ENCODE measurements around the gene FGF9.

FGF9 gene

GRCh38 chr13:21707586-21707985 lies 36.7 kb downstream of the FGF9 start:
- no peak overlapping the region for H3K27ac ChIP-seq (ENCODE audit: low read depth in 2 of 2, low read length in 2 of 2)
- no peaks in the 10 kb centered on the region for H3K9me3 ChIP-seq (ENCODE audit: control insufficient read depth in 2 of 2, low read length in 2 of 2)
- no peaks in the 10 kb centered on the region for H3K27me3 ChIP-seq (ENCODE audit: control insufficient read depth in 2 of 2, insufficient read depth in 2 of 2, low read length in 2 of 2)
- no peaks in the 10 kb centered on the region for H3K4me1 ChIP-seq (ENCODE audit: control insufficient read depth in 2 of 2, insufficient read depth in 2 of 2, low read length in 2 of 2)
- H3K9ac ChIP-seq (ENCODE audit: low read depth in 1 of 2, low read length in 2 of 2), result no peak overlapping the region
- no peak overlapping the region for H3K4me3 ChIP-seq (ENCODE audit: low read length in 2 of 2)
- H3K36me3 ChIP-seq (ENCODE audit: control insufficient read depth in 2 of 2, insufficient read depth in 2 of 2, low read length in 2 of 2), result no peaks in the 10 kb centered on the region

- H3K27ac ChIP-seq (ENCODE audit: low read depth in 2 of 2, low read length in 2 of 2), result no peak overlapping the region
- H3K9me3 ChIP-seq (ENCODE audit: control insufficient read depth in 2 of 2, low read length in 2 of 2), result no peaks in the 10 kb centered on the region
- no peaks in the 10 kb centered on the region for H3K4me1 ChIP-seq (ENCODE audit: control insufficient read depth in 2 of 2, insufficient read depth in 2 of 2, low read length in 2 of 2)
- no peak overlapping the region for H3K9ac ChIP-seq (ENCODE audit: low read depth in 1 of 2, low read length in 2 of 2)
- no peaks in the 10 kb centered on the region for H3K36me3 ChIP-seq (ENCODE audit: control insufficient read depth in 2 of 2, insufficient read depth in 2 of 2, low read length in 2 of 2)
- no peak overlapping the region for H3K4me3 ChIP-seq (ENCODE audit: low read length in 2 of 2)
- H3K27me3 ChIP-seq (ENCODE audit: control insufficient read depth in 2 of 2, insufficient read depth in 2 of 2, low read length in 2 of 2), result no peaks in the 10 kb centered on the region
These were observed 38.8 kb downstream of the FGF9 start for GRCh38 chr13:21709697-21710096.

GRCh38 chr13:21710163-21710562 lies 39.3 kb downstream of the FGF9 start:
- Histone ChIP-seq H3K4me1 (ENCODE audit: control insufficient read depth in 2 of 2, insufficient read depth in 2 of 2, low read length in 2 of 2) (no peaks in the 10 kb centered on the region), H3K36me3 (ENCODE audit: control insufficient read depth in 2 of 2, insufficient read depth in 2 of 2, low read length in 2 of 2) (no peaks in the 10 kb centered on the region), H3K9me3 (ENCODE audit: control insufficient read depth in 2 of 2, low read length in 2 of 2) (no peaks in the 10 kb centered on the region), H3K9ac (ENCODE audit: low read depth in 1 of 2, low read length in 2 of 2) (no peak overlapping the region), H3K27ac (ENCODE audit: low read depth in 2 of 2, low read length in 2 of 2) (no peak overlapping the region), H3K4me3 (ENCODE audit: low read length in 2 of 2) (no peak overlapping the region), H3K27me3 (ENCODE audit: control insufficient read depth in 2 of 2, insufficient read depth in 2 of 2, low read length in 2 of 2) (no peaks in the 10 kb centered on the region)

- Histone ChIP-seq H3K9ac (ENCODE audit: low read depth in 1 of 2, low read length in 2 of 2) (no peak overlapping the region), H3K27me3 (ENCODE audit: control insufficient read depth in 2 of 2, insufficient read depth in 2 of 2, low read length in 2 of 2) (no peaks in the 10 kb centered on the region), H3K4me1 (ENCODE audit: control insufficient read depth in 2 of 2, insufficient read depth in 2 of 2, low read length in 2 of 2) (no peaks in the 10 kb centered on the region), H3K27ac (ENCODE audit: low read depth in 2 of 2, low read length in 2 of 2) (no peak overlapping the region), H3K9me3 (ENCODE audit: control insufficient read depth in 2 of 2, low read length in 2 of 2) (no peaks in the 10 kb centered on the region), H3K36me3 (ENCODE audit: control insufficient read depth in 2 of 2, insufficient read depth in 2 of 2, low read length in 2 of 2) (no peaks in the 10 kb centered on the region), H3K4me3 (ENCODE audit: low read length in 2 of 2) (no peak overlapping the region)
These were observed 46.9 kb downstream of the FGF9 start for GRCh38 chr13:21717817-21718216.

GRCh38 chr13:21719463-21719862 lies 48.6 kb downstream of the FGF9 start:
- H3K9me3 ChIP-seq (ENCODE audit: control insufficient read depth in 2 of 2, low read length in 2 of 2), result no peaks in the 10 kb centered on the region
- H3K4me3 ChIP-seq (ENCODE audit: low read length in 2 of 2), result no peak overlapping the region
- no peaks in the 10 kb centered on the region for H3K36me3 ChIP-seq (ENCODE audit: control insufficient read depth in 2 of 2, insufficient read depth in 2 of 2, low read length in 2 of 2)
- no peak overlapping the region for H3K27ac ChIP-seq (ENCODE audit: low read depth in 2 of 2, low read length in 2 of 2)
- H3K27me3 ChIP-seq (ENCODE audit: control insufficient read depth in 2 of 2, insufficient read depth in 2 of 2, low read length in 2 of 2), result no peaks in the 10 kb centered on the region
- H3K9ac ChIP-seq (ENCODE audit: low read depth in 1 of 2, low read length in 2 of 2), result no peak overlapping the region
- H3K4me1 ChIP-seq (ENCODE audit: control insufficient read depth in 2 of 2, insufficient read depth in 2 of 2, low read length in 2 of 2), result no peaks in the 10 kb centered on the region

- H3K36me3 ChIP-seq (ENCODE audit: control insufficient read depth in 2 of 2, insufficient read depth in 2 of 2, low read length in 2 of 2), result no peaks in the 10 kb centered on the region
- H3K27me3 ChIP-seq (ENCODE audit: control insufficient read depth in 2 of 2, insufficient read depth in 2 of 2, low read length in 2 of 2), result no peaks in the 10 kb centered on the region
These were observed 53.1 kb downstream of the FGF9 start for GRCh38 chr13:21723807-21724505.

GRCh38 chr13:21730186-21730880 lies 59.5 kb downstream of the FGF9 start:
- Histone ChIP-seq H3K36me3 (ENCODE audit: control insufficient read depth in 2 of 2, insufficient read depth in 2 of 2, low read length in 2 of 2) (no peaks in the 10 kb centered on the region), H3K27ac (ENCODE audit: low read depth in 2 of 2, low read length in 2 of 2) (no peak overlapping the region), H3K4me1 (ENCODE audit: control insufficient read depth in 2 of 2, insufficient read depth in 2 of 2, low read length in 2 of 2) (no peaks in the 10 kb centered on the region), H3K9ac (ENCODE audit: low read depth in 1 of 2, low read length in 2 of 2) (no peak overlapping the region), H3K27me3 (ENCODE audit: control insufficient read depth in 2 of 2, insufficient read depth in 2 of 2, low read length in 2 of 2) (no peaks in the 10 kb centered on the region), H3K9me3 (ENCODE audit: control insufficient read depth in 2 of 2, low read length in 2 of 2) (peaks cover 0 to 3% of the 10 kb centered on the region in 2 donors), H3K4me3 (ENCODE audit: low read length in 2 of 2) (no peak overlapping the region)

More at GRCh38 chr13:21723807-21724505, 53.1 kb downstream of the FGF9 start:
- H3K4me1 ChIP-seq (ENCODE audit: control insufficient read depth in 2 of 2, insufficient read depth in 2 of 2, low read length in 2 of 2), result no peaks in the 10 kb centered on the region
- H3K4me3 ChIP-seq (ENCODE audit: low read length in 2 of 2), result no peak overlapping the region
- H3K9ac ChIP-seq (ENCODE audit: low read depth in 1 of 2, low read length in 2 of 2), result no peak overlapping the region
- no peak overlapping the region for H3K27ac ChIP-seq (ENCODE audit: low read depth in 2 of 2, low read length in 2 of 2)
- no peaks in the 10 kb centered on the region for H3K9me3 ChIP-seq (ENCODE audit: control insufficient read depth in 2 of 2, low read length in 2 of 2)

GRCh38 chr13:21733475-21734263 lies 62.8 kb downstream of the FGF9 start:
- no peaks in the 10 kb centered on the region for H3K4me1 ChIP-seq (ENCODE audit: control insufficient read depth in 2 of 2, insufficient read depth in 2 of 2, low read length in 2 of 2)
- no peak overlapping the region for H3K4me3 ChIP-seq (ENCODE audit: low read length in 2 of 2)
- no peak overlapping the region for H3K27ac ChIP-seq (ENCODE audit: low read depth in 2 of 2, low read length in 2 of 2)
- no peaks in the 10 kb centered on the region for H3K36me3 ChIP-seq (ENCODE audit: control insufficient read depth in 2 of 2, insufficient read depth in 2 of 2, low read length in 2 of 2)
- no peak overlapping the region for H3K9ac ChIP-seq (ENCODE audit: low read depth in 1 of 2, low read length in 2 of 2)
- peaks cover 0 to 3% of the 10 kb centered on the region in 2 donors for H3K9me3 ChIP-seq (ENCODE audit: control insufficient read depth in 2 of 2, low read length in 2 of 2)
- no peaks in the 10 kb centered on the region for H3K27me3 ChIP-seq (ENCODE audit: control insufficient read depth in 2 of 2, insufficient read depth in 2 of 2, low read length in 2 of 2)

- Histone ChIP-seq H3K9me3 (ENCODE audit: control insufficient read depth in 2 of 2, low read length in 2 of 2) (peaks cover 0 to 3% of the 10 kb centered on the region in 2 donors), H3K4me1 (ENCODE audit: control insufficient read depth in 2 of 2, insufficient read depth in 2 of 2, low read length in 2 of 2) (no peaks in the 10 kb centered on the region), H3K27me3 (ENCODE audit: control insufficient read depth in 2 of 2, insufficient read depth in 2 of 2, low read length in 2 of 2) (peaks cover 2 to 3% of the 10 kb centered on the region in 2 donors), H3K27ac (ENCODE audit: low read depth in 2 of 2, low read length in 2 of 2) (no peak overlapping the region), H3K36me3 (ENCODE audit: control insufficient read depth in 2 of 2, insufficient read depth in 2 of 2, low read length in 2 of 2) (no peaks in the 10 kb centered on the region), H3K9ac (ENCODE audit: low read depth in 1 of 2, low read length in 2 of 2) (no peak overlapping the region), H3K4me3 (ENCODE audit: low read length in 2 of 2) (no peak overlapping the region)
These were observed 64.1 kb downstream of the FGF9 start for GRCh38 chr13:21734961-21735360.
